ENCODE results near the gene PCBP3. TPM values are rescaled to one million over a fixed set of nuclear protein-coding genes. Genes with fewer than 3 reads are reported as not detected.
"Not testable (repeated sequence)": the region's sequence is repeated elsewhere in the genome, so short reads cannot be mapped to it uniquely, and the experiment has no call there.

Gene PCBP3
- polyA plus RNA-seq, 1 donor (not counting 4 experiments of a cell fraction or from before 2014, with no cell fraction given), result 0.25 TPM

- no peaks in the 10 kb centered on the region for H3K36me3 ChIP-seq (ENCODE audit: control insufficient read depth in 2 of 2, extremely low read depth in 1 of 2, insufficient read depth in 2 of 2, low read length in 2 of 2)
- FAIRE-seq, result no peak
- H3K4me2 ChIP-seq (ENCODE audit: control insufficient read depth, extremely low read depth, insufficient read depth, low read depth, low read length), result no peak overlapping the region
- H3K79me2 ChIP-seq (ENCODE audit: control insufficient read depth, insufficient read depth, low read length), result no peaks in the 10 kb centered on the region
- no peaks in the 10 kb centered on the region for H3K9me3 ChIP-seq (ENCODE audit: control insufficient read depth, low read depth, low read length)
- no peak for TF ChIP-seq EZH2 (IDR thresholded peaks at IDR 0.05; ENCODE audit: low read length)
- no peak for TF ChIP-seq CTCF (optimal IDR thresholded peaks at IDR 0.05 in 1 of 3, IDR thresholded peaks at IDR 0.05 in 1 of 3, conservative IDR thresholded peaks at IDR 0.05 in 1 of 3; ENCODE audit: extremely low read depth in 1 of 3, insufficient read depth in 2 of 3, low read length in 3 of 3)
- dilution Hi-C loops (cut with MboI; ENCODE audit: extremely low pct_ligation_motif_present, low sequenced_read_pairs), result no loop called here
- peaks cover 7% of the 10 kb centered on the region for H3K27me3 ChIP-seq (ENCODE audit: control insufficient read depth, extremely low read depth, insufficient read depth, low read length)
- H3K4me3 ChIP-seq (ENCODE audit: control insufficient read depth in 2 of 3, extremely low read depth in 1 of 3, insufficient read depth in 2 of 3, low read depth in 1 of 3, low read length in 3 of 3), result no peak overlapping the region
- no peak overlapping the region for H2AFZ ChIP-seq (ENCODE audit: control insufficient read depth, low read length)
- peaks cover 4% of the 10 kb centered on the region for H3K4me1 ChIP-seq (ENCODE audit: control insufficient read depth, extremely low read depth, insufficient read depth, low read length)
- H3K9ac ChIP-seq (ENCODE audit: control insufficient read depth, extremely low read depth, insufficient read depth, low read length), result no peak overlapping the region
- H4K20me1 ChIP-seq (ENCODE audit: control insufficient read depth, extremely low read depth, insufficient read depth, low read length), result no peaks in the 10 kb centered on the region
- DNase-seq (ENCODE audit: low read depth, low spot score), result no peak
- no peaks in the 10 kb centered on the region for H3K9me1 ChIP-seq (ENCODE audit: control insufficient read depth, extremely low read depth, insufficient read depth, low read length)
- no peak overlapping the region for H3K27ac ChIP-seq (ENCODE audit: control insufficient read depth, insufficient read depth, low read length)
Measured at GRCh38 chr21:45607021-45607908, 36.3 kb upstream of the PCBP3 start.

GRCh38 chr21:45607909-45608295 is 35.6 kb upstream of the PCBP3 start:
- Histone ChIP-seq H3K9me3 (ENCODE audit: control insufficient read depth, low read depth, low read length) (no peaks in the 10 kb centered on the region), H3K27ac (ENCODE audit: control insufficient read depth, insufficient read depth, low read length) (no peak overlapping the region), H3K27me3 (ENCODE audit: control insufficient read depth, extremely low read depth, insufficient read depth, low read length) (peaks cover 7% of the 10 kb centered on the region), H3K4me2 (ENCODE audit: control insufficient read depth, extremely low read depth, insufficient read depth, low read depth, low read length) (no peak overlapping the region), H2AFZ (ENCODE audit: control insufficient read depth, low read length) (no peak overlapping the region), H3K79me2 (ENCODE audit: control insufficient read depth, insufficient read depth, low read length) (no peaks in the 10 kb centered on the region), H3K36me3 (ENCODE audit: control insufficient read depth in 2 of 2, extremely low read depth in 1 of 2, insufficient read depth in 2 of 2, low read length in 2 of 2) (no peaks in the 10 kb centered on the region), H3K9ac (ENCODE audit: control insufficient read depth, extremely low read depth, insufficient read depth, low read length) (no peak overlapping the region), H3K4me1 (ENCODE audit: control insufficient read depth, extremely low read depth, insufficient read depth, low read length) (peaks cover 8% of the 10 kb centered on the region), H4K20me1 (ENCODE audit: control insufficient read depth, extremely low read depth, insufficient read depth, low read length) (no peaks in the 10 kb centered on the region), H3K4me3 (ENCODE audit: control insufficient read depth in 2 of 3, extremely low read depth in 1 of 3, insufficient read depth in 2 of 3, low read depth in 1 of 3, low read length in 3 of 3) (no peak overlapping the region), H3K9me1 (ENCODE audit: control insufficient read depth, extremely low read depth, insufficient read depth, low read length) (no peaks in the 10 kb centered on the region)
- dilution Hi-C loops (cut with MboI; ENCODE audit: extremely low pct_ligation_motif_present, low sequenced_read_pairs), result no loop called here
- DNase-seq (ENCODE audit: low read depth, low spot score) (no peak), FAIRE-seq (no peak)
- no peak for TF ChIP-seq CTCF (optimal IDR thresholded peaks at IDR 0.05 in 1 of 3, IDR thresholded peaks at IDR 0.05 in 1 of 3, conservative IDR thresholded peaks at IDR 0.05 in 1 of 3; ENCODE audit: extremely low read depth in 1 of 3, insufficient read depth in 2 of 3, low read length in 3 of 3)
- no peak for TF ChIP-seq EZH2 (IDR thresholded peaks at IDR 0.05; ENCODE audit: low read length)

GRCh38 chr21:45608747-45609470 is 34.6 kb upstream of the PCBP3 start:
- DNase-seq (ENCODE audit: low read depth, low spot score); H3K4me1 ChIP-seq (ENCODE audit: control insufficient read depth, extremely low read depth, insufficient read depth, low read length); FAIRE-seq; H3K4me3 ChIP-seq (ENCODE audit: control insufficient read depth in 2 of 3, extremely low read depth in 1 of 3, insufficient read depth in 2 of 3, low read depth in 1 of 3, low read length in 3 of 3); H3K27me3 ChIP-seq (ENCODE audit: control insufficient read depth, extremely low read depth, insufficient read depth, low read length); H3K27ac ChIP-seq (ENCODE audit: control insufficient read depth, insufficient read depth, low read length); H3K36me3 ChIP-seq (ENCODE audit: control insufficient read depth in 2 of 2, extremely low read depth in 1 of 2, insufficient read depth in 2 of 2, low read length in 2 of 2); H3K9me3 ChIP-seq (ENCODE audit: control insufficient read depth, low read depth, low read length); H3K4me2 ChIP-seq (ENCODE audit: control insufficient read depth, extremely low read depth, insufficient read depth, low read depth, low read length); H2AFZ ChIP-seq (ENCODE audit: control insufficient read depth, low read length); H4K20me1 ChIP-seq (ENCODE audit: control insufficient read depth, extremely low read depth, insufficient read depth, low read length); H3K9me1 ChIP-seq (ENCODE audit: control insufficient read depth, extremely low read depth, insufficient read depth, low read length); H3K9ac ChIP-seq (ENCODE audit: control insufficient read depth, extremely low read depth, insufficient read depth, low read length); H3K79me2 ChIP-seq (ENCODE audit: control insufficient read depth, insufficient read depth, low read length); dilution Hi-C loops (cut with MboI; ENCODE audit: extremely low pct_ligation_motif_present, low sequenced_read_pairs): not testable (repeated sequence)
